ENCODE results near the gene FAM76B.

The FAM76B gene

GRCh38 chr11:95732930-95733602, 56.5 kb downstream of the FAM76B start:
- DNase-seq (ENCODE audit: low read depth in 3 of 3), result no peak

DNA sequence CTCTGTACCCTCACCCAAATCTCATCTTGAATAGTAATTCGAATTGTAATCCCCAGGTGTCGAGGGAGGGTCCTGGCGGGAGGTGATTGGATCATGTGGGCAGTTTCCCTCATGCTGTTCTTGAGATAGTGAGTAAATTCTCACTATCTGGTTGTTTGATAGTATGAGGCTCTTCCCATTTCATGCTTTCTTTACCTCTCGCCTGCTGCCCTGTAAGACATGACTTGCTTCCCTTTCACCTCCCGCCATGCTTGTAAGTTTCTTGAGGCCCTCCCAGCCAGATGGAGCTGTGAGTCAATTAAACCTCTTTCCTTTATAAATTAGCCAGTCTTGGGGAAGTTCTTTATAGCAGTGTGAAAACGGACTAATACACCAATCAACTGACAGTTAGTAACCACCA, 60.1 kb downstream of the FAM76B start:
- DNase-seq (ENCODE audit: low read depth in 3 of 3), result no peak

DNA sequence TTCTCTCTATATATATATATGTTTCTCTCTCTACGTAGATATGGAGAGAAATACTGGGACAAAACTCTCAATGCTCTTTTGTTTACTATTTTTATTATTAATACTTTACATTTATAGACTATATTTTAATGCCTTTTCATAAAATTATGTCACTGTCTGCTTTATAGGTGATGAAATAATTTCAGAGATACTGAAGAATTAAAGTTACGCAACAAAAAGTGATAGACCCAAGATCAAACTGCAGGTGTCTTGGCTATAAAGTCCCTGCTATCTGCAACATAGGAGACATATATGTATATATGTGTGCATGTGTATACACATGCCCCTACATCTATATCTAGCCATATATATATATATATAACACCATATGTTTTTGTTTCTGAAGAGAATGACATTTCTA, 60.8 kb downstream of the FAM76B start:
- DNase-seq (ENCODE audit: low read depth in 3 of 3), result no peak

DNA sequence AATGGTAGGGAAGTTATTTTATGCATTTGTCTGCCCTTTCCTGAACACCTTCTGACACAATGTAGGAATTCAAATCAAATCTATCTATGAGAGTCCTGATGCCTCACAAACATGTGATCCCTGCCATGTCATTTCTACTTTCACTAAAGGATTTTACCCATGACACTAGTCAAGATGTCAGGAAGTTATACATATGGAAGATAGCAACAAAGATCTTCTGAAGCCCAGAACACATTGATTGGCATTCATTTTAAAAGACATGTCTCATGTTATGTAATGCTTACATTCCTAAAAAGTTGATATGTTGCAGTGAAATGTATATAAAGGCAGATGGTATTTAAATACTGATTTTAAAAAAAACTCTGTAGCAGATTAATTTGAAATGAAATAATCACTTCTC, 61.5 kb downstream of the FAM76B start:
- no peak for DNase-seq (ENCODE audit: low read depth in 3 of 3)

- no peak for DNase-seq (ENCODE audit: low read depth in 3 of 3)
Observed at GRCh38 chr11:95727620-95728019, 62.0 kb downstream of the FAM76B start.

- DNase-seq (ENCODE audit: low read depth in 3 of 3), result no peak
Observed at GRCh38 chr11:95727111-95727510, 62.5 kb downstream of the FAM76B start.

DNA sequence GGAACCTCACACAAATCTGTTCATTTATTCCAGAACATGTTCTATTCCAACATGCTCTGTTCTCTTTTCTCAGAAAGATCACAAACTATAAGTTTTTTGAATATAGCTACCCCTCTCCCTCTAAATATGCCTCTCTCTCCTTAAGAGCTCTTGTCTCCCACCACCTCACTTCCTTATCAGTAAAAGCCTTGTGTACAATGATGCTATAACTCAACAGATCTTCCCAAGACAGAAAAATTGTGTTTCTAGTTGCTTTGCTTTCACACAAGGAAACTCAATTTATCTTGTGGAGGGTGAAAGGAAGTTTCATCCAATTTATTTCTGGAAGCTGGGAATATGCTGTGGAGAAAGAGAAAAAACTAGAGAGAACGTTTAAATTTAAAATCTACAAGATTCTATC, 64.4 kb downstream of the FAM76B start:
- no peak for DNase-seq (ENCODE audit: low read depth in 3 of 3)

DNA sequence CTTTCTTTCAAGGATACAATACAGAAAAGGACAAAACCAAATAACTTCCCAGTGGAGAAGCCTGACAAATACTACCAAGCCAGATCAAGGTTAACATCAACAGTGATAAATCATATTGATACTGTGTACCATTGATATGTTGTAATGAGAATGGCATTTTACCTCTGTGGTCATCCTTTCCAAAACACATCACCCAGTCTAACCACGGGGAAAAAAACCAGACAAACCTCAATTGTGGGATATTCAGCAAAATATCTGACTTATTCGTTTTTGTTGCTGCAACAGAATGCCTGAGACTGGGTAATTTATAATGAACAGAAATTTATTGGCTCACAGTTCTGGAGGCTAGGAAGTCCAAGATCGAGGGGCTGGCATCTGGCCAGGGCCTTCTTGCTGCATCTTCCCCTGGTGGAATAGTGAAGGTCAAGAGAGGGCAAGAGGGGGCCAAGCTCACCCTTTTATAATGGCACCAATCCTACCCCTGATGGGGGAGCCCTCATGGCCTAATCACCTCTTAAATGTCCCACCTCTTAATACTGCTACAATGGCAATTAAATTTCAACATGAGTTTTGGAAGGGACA, 66.1 kb downstream of the FAM76B start:
- DNase-seq (ENCODE audit: low read depth in 3 of 3), result no peak

- no peak for DNase-seq (ENCODE audit: low read depth in 3 of 3)
Observed at GRCh38 chr11:95720195-95720594, 69.4 kb downstream of the FAM76B start.
